H4 (cell line): ENCODE measurements around the gene MACROH2A1. TPM values are rescaled to one million over a fixed set of nuclear protein-coding genes. Genes with fewer than 3 reads are reported as not detected.
A peak's percentile ranks its signal among the peaks of the same experiment; 100 is the strongest.
"Not testable (repeated sequence)": the region's sequence is repeated elsewhere in the genome, so short reads cannot be mapped to it uniquely, and the experiment has no call there.

Source experiments
- DNase-seq: peaks from one replicate; pipeline ENCODE4 v3.0.0-alpha.2; 2015; ENCODE audit warnings: low spot score
- total RNA-seq: library from RNA; depleted of rRNA; stranded (reverse); fragments of >200 nt; shearing (Covaris generic); gene quantifications from 2 replicates; pipeline ENCODE4 v1.2.3, GENCODE V29; 2014

The MACROH2A1 gene
- total RNA-seq, 1 experiment from 2014 or later: 270 TPM

DNA sequence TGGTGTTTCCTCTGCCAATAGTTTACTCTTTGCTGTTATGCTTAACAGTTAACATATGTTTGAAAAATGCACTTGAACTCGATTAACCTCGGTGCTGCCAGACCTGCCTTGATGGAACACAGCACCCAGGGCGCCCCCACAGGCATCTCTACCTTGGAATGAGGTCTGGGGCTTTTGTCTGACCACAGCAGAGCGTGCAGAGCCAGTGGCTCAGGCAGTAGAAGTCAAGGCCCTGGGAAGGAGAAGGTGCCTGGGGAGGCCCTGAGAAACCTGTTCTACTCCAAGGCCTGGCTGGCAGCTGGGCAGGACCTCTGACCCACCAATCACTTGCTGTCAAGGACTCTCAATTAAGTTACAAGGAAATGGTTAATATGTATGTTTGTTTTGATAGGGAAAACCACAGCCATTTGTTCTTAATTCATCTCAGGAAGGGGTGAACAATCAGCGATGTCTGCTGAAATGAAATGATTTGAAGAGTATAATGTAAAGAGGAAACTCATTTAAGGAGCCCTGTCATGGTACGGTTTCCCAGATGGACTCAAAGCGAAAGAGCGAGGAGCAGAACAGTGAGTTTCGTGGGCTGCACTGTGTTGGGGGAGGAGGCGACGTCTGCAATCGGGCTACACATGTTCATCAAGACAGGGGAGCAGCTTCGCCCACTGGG is 21.9 kb downstream of the MACROH2A1 start:
- no peak for DNase-seq

- DNase-seq: no peak
These were observed 23.8 kb downstream of the MACROH2A1 start for GRCh38 chr5:135375040-135375793.

DNA sequence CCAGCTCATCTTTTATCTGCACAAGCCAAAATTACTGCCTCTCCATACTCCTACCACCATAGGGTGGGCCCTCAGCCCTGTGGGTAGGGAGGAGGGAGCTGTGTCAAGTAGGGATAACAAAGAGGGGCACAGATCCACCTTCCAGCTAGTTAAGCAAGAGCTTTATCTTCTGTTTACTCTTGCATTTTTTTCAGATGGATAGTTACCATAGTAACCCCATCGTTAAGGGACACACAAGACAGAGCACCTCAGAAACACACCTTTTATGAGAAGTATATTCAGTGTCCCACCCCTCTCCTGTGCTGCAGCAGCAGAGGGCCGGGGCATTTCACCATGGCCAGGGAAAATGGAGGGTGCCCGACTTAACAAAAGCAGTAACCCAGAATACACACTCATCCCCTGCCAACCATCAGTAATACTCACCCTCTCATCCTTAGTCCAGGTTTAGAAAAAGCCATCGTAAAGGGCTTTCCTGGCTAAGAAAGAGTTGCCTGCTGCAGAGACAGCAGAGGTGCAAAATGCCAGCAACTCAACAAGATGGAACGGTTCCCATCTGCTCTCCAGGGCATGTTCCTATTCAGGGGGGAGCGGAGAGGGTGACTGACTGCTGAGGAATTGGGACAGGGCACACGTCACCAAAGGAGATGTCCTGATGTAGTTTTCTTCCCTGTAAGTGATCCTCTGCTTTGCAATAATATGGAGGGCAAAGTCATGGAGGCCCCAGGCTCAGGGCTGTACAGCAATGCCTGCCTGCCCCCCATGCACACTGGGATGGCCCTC is 25.1 kb downstream of the MACROH2A1 start:
- no peak for DNase-seq

DNA sequence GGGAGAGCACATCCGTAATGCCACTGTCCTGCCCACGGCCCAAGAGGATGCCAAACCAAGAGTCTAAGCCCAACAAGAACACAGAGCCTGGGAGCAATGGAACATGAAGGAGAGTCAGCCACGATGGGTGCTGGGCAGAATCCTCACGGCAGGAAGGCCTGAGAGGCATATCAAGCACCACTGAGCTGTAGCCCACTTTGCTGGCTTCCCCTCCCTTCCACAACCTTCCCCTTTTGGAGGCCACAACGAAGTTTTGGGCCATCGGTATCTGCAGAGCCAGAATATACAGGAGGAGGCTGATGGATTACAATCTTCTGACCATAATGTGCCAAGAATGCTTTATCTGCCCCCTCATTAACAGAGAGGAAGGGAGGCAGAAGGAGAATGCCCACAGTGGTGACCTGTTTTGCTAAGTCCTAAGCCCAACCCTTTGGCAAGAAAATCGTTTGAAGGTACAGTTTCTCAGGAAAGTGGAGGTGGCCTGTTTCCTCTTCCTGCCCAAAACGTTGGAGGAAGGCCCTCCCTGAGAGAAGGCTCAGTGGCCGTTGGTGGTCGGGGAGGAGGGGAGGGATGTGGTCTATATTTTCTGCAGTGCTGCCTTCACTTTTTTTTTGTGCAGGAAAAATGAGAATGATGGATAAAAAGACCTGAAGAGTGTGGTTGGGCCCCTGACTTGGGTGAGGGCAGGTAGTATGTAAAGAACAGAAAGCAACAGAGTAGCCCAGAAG is 26.2 kb downstream of the MACROH2A1 start:
- no peak for DNase-seq

- DNase-seq: no peak
These were observed 27.3 kb downstream of the MACROH2A1 start for GRCh38 chr5:135371622-135372232.

DNA sequence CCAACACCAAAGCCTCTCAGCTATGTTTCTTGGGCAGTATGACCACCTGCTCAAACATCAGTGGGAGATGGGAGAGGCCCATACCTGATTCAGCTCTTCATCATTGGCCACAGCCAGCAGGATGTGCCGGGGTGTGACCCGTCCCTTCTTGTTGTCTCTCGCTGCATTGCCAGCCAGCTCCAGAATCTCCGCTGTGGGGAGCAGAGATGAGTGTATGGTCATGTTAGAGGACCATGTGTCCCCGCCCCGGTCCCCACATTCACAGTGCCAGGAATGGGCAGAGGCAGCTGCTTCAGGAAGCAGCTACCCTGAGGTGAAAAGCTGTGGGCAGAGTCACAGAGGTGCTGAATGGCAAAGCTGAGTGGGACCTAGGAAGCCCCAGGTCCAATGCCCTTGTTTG is 29.1 kb downstream of the MACROH2A1 start:
- DNase-seq: no peak

GRCh38 chr5:135367554-135367953 is 31.5 kb downstream of the MACROH2A1 start:
- no peak for DNase-seq

GRCh38 chr5:135367076-135367475 is 32.0 kb downstream of the MACROH2A1 start:
- DNase-seq: peak; percentile 34

DNA sequence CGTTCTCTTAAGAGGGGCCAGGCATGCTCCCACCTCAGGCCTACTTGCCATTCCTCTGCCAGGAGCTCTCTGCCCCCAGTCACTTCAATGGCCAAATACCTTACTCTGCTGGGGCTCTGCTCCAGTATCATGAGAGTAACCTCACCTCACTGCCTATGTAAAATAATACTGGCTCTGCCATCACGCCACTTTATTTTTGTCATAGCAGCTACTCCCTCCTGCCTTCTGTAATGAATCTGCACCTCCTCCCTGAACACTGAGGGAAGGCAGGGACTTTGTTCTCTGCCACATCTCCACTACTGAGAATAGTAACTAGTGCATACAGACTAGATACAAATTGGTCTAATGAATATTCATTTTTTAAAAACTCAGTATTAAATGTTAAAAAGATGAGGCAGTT is 33.8 kb downstream of the MACROH2A1 start:
- no peak for DNase-seq

- DNase-seq: no peak
These were observed 34.4 kb downstream of the MACROH2A1 start for GRCh38 chr5:135364421-135365262.

DNA sequence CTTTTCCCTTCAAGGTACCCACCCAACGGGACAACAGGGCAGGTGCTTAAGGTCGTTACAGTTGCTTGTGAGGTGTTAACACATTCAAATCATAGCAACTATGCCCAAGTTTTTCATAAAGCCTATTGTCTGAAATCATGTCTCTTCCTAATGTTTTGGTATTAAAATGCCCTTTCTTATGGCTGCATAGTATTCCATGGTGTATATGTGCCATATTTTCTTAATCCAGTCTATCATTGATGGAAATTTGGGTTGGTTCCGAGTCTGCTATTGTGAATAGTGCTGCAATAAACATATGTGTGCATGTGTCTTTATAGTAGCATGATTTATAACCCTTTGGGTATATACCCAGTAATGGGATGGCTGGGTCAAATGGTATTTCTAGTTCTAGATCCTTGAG is 35.7 kb downstream of the MACROH2A1 start:
- DNase-seq: not testable (repeated sequence)

DNA sequence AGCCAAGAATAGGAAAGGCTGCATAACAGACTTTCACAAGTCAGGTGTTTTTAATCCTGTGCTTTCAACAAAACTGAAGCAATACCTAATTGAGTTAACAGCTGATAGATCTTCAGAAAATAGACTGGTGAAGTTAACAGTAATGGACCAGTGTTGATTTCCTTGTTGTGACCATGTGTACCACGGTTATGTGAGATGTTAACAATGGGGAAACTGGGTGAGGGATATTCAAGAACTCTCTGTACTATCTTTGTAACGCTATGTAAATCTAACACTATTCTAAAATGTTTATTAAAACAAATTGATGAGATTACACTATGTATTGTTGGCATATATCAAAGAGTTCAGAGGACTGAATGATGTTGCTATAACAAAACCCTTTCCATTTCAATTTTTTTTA is 36.9 kb downstream of the MACROH2A1 start:
- DNase-seq: no peak

- no peak for DNase-seq
These were observed 38.5 kb downstream of the MACROH2A1 start for GRCh38 chr5:135360278-135361274.

DNA sequence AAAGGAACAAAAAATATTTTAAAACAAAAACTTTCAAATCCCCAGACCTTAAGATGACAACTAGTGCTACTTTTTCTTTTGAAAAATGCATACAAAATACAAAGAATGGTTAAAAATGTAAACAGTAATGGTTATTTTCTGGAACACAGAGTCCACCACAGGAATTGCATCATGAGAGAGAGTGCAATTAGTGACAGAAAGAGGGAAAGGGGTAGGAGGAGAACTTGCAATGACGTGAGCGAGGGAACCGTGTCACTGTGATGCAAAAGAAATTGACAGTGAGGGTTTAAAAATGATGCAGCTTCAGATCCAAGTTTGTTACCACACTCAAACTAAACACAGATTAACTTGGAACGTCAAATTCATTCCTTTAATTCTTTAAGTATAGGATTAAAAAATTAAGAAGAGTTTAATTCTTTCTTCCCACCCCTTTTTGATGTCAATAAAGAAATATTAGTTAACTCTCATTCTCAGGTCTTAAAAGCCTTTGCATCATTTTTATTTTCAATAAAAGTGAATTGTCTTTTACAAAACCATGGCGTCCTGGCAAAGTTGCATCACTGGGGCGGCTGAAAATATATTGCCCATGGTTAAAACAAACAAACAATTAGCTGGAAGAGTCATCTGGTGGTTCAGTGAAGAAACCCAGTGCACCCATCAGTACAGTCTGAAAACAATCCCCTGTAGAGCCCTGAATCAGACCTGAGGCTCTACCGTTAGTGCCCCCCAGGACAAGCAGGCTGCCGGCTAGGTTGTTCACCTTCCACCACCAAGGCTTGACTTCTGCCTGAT is 39.5 kb downstream of the MACROH2A1 start:
- peak; percentile 49 for DNase-seq

GRCh38 chr5:135357685-135358084 is 41.3 kb downstream of the MACROH2A1 start:
- DNase-seq: no peak

GRCh38 chr5:135356522-135357318 is 42.3 kb downstream of the MACROH2A1 start:
- DNase-seq: no peak

DNA sequence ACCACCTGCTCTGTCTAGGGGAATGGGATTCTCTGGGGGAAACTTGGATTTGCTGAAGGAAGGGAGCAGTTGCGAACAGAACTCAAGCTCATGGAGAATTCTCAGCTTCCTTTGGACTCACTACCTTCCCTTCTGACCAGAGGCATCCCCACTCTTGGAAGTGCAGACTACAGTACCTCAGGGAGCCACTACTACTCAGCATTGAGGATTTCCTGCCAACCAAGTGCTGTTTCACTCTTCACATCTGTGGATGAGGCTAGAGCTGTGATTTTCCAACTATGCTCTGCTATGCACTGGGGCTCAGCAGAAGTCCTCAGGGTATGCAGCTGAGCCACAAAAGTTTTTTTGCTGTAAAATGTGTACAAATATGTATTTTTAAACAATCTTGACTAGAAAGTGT is 43.9 kb downstream of the MACROH2A1 start:
- DNase-seq: no peak
